Neural cell (in vitro differentiated cells): ENCODE results near the gene SMIM35. TPM values are rescaled to one million over a fixed set of nuclear protein-coding genes. Genes with fewer than 3 reads are reported as not detected.
A peak's percentile ranks its signal among the peaks of the same experiment; 100 is the strongest.

Source experiments
- H2AFZ ChIP-seq: fragments of 200-600, 300-800 bp; sonication (generic), shearing (Covaris generic); 2 replicates; pipeline ENCODE4 v1.6.0; 2014; ENCODE audit warnings: low read depth, mild to moderate bottlenecking, antibody characterized with exemption, low read length, moderate library complexity
- H3F3A ChIP-seq: fragments of 200-600 bp; shearing (Covaris generic); 2 replicates; pipeline ENCODE4 v1.6.1; 2016; ENCODE audit warnings: mild to moderate bottlenecking, moderate library complexity, mixed read lengths, antibody characterized with exemption, low read length; ENCODE audit not compliant: insufficient read depth, poor library complexity, severe bottlenecking
- H3K27ac ChIP-seq: fragments of 200-600, 300-800 bp; sonication (generic), shearing (Covaris generic); 2 replicates; pipeline ENCODE4 v1.5.1; 2014; ENCODE audit warnings: mild to moderate bottlenecking, low read length, moderate library complexity
- H3K27me3 ChIP-seq: fragments of 300-800, 200-600 bp; sonication (generic), shearing (Covaris generic); 2 replicates; pipeline ENCODE4 v1.6.0; 2014; ENCODE audit warnings: mild to moderate bottlenecking, low read depth, low read length, moderate library complexity; ENCODE audit not compliant: insufficient read depth
- H3K36me3 ChIP-seq: fragments of 300-800, 200-600 bp; sonication (generic), shearing (Covaris generic); 2 replicates; pipeline ENCODE4 v1.5.1; 2014; ENCODE audit warnings: mild to moderate bottlenecking, antibody characterized with exemption, low read length, moderate library complexity; ENCODE audit not compliant: insufficient read depth
- H3K4me2 ChIP-seq: fragments of 300-800, 200-600 bp; sonication (generic), shearing (Covaris generic); 2 replicates; pipeline ENCODE4 v1.6.0; 2014; ENCODE audit warnings: mild to moderate bottlenecking, low read length
- H3K4me3 ChIP-seq: fragments of 300-800, 200-600 bp; sonication (generic), shearing (Covaris generic); 2 replicates; pipeline ENCODE4 v1.5.1; 2014; ENCODE audit warnings: mild to moderate bottlenecking, low read length, moderate library complexity
- H3K79me2 ChIP-seq: fragments of 200-600 bp; shearing (Covaris generic); replicated peaks from 2 replicates; pipeline ENCODE4 v1.6.0; 2014; ENCODE audit warnings: mild to moderate bottlenecking, low read length, moderate library complexity; ENCODE audit not compliant: insufficient read depth
- H3K9ac ChIP-seq: fragments of 300-800, 200-600 bp; sonication (generic), shearing (Covaris generic); 2 replicates; pipeline ENCODE4 v1.6.1; 2016; ENCODE audit warnings: mild to moderate bottlenecking, low read length, mixed read lengths
- H3K9me2 ChIP-seq: fragments of 200-600 bp; shearing (Covaris generic); 2 replicates; pipeline ENCODE4 v1.6.1; 2016; ENCODE audit warnings: mild to moderate bottlenecking, low read length, mixed read lengths; ENCODE audit not compliant: insufficient read depth
- H3K9me3 ChIP-seq: fragments of 200-600, 300-800 bp; sonication (generic), shearing (Covaris generic); 2 replicates; pipeline ENCODE4 v1.6.1; 2016; ENCODE audit warnings: mild to moderate bottlenecking, mixed run types, low read length, moderate library complexity, mixed read lengths
- H4K20me1 ChIP-seq: fragments of 200-600 bp; shearing (Covaris generic); 2 replicates; pipeline ENCODE4 v1.6.1; 2016; ENCODE audit warnings: mild to moderate bottlenecking, mixed run types; ENCODE audit not compliant: insufficient read depth
- CTCF ChIP-seq: fragments of 450-650 bp; IDR thresholded peaks from 2 replicates; pipeline ENCODE4 v1.5.1; 2014; ENCODE audit warnings: antibody characterized with exemption, mild to moderate bottlenecking, moderate library complexity; ENCODE audit not compliant: poor library complexity, severe bottlenecking
- EP300 ChIP-seq: fragments of 450-650 bp; conservative IDR thresholded peaks from 2 replicates; pipeline ENCODE4 v1.6.1; 2014; ENCODE audit warnings: antibody characterized with exemption, mild to moderate bottlenecking, moderate library complexity; ENCODE audit not compliant: poor library complexity, severe bottlenecking
- EZH2 ChIP-seq: fragments of 200-600, 300-800 bp; shearing (Covaris generic), sonication (generic); IDR thresholded peaks from 2 replicates; pipeline ENCODE4 v1.6.1; 2014; ENCODE audit warnings: antibody characterized with exemption, low read length, borderline replicate concordance, mild to moderate bottlenecking; ENCODE audit not compliant: insufficient read depth, poor library complexity, severe bottlenecking
- MXI1 ChIP-seq: fragments of 450-650 bp; conservative IDR thresholded peaks from 2 replicates; pipeline ENCODE4 v1.6.1; 2014; ENCODE audit warnings: antibody characterized with exemption, mild to moderate bottlenecking; ENCODE audit not compliant: poor library complexity, severe bottlenecking
- POLR2AphosphoS5 ChIP-seq: IDR thresholded peaks from 2 replicates; pipeline ENCODE4 v1.6.1; 2012
- RAD21 ChIP-seq: fragments of 450-650 bp; conservative IDR thresholded peaks from 2 replicates; pipeline ENCODE4 v1.6.1; 2014; ENCODE audit warnings: antibody characterized with exemption, mild to moderate bottlenecking, moderate library complexity
- REST ChIP-seq: IDR thresholded peaks from 2 replicates; pipeline ENCODE4 v1.6.1; 2012; ENCODE audit warnings: borderline replicate concordance
- SMC3 ChIP-seq: fragments of 450-650 bp; conservative IDR thresholded peaks from 2 replicates; pipeline ENCODE4 v1.6.1; 2014; ENCODE audit warnings: antibody characterized with exemption, mild to moderate bottlenecking, moderate library complexity; ENCODE audit not compliant: poor library complexity
- TAF1 ChIP-seq: IDR thresholded peaks from 2 replicates; pipeline ENCODE4 v1.6.1; 2012; ENCODE audit warnings: low read depth
- polyA plus RNA-seq: library from polyadenylated mRNA; depleted of rRNA; stranded (reverse); fragments of >200 nt; gene quantifications from 2 replicates; pipeline ENCODE4 v1.2.3, GENCODE V29; 2014

SMIM35 gene
- polyA plus RNA-seq, 1 donor from 2014 or later, result not detected

GRCh38 chr11:118100691-118101232, 14.0 kb upstream of the SMIM35 start:
- H3K27me3 ChIP-seq, result no peaks in the 10 kb centered on the region
- no peaks in the 10 kb centered on the region for H3K9me3 ChIP-seq
- no peak overlapping the region for H3K9ac ChIP-seq
- no peaks in the 10 kb centered on the region for H4K20me1 ChIP-seq
- TF ChIP-seq RAD21 (no peak), TAF1 (no peak), MXI1 (no peak), POLR2AphosphoS5 (no peak), EP300 (no peak), EZH2 (no peak), SMC3 (no peak), CTCF (no peak), REST (no peak)
- no peaks in the 10 kb centered on the region for H3F3A ChIP-seq
- H2AFZ ChIP-seq, result no peak overlapping the region
- no peak overlapping the region for H3K4me2 ChIP-seq
- H3K79me2 ChIP-seq, result no peaks in the 10 kb centered on the region
- no peak overlapping the region for H3K27ac ChIP-seq
- no peaks in the 10 kb centered on the region for H3K9me2 ChIP-seq
- H3K36me3 ChIP-seq, result no peaks in the 10 kb centered on the region
- H3K4me3 ChIP-seq, result no peak overlapping the region

GRCh38 chr11:118099838-118100556, 13.2 kb upstream of the SMIM35 start:
- H3K79me2 ChIP-seq, result no peaks in the 10 kb centered on the region
- no peak overlapping the region for H3K4me2 ChIP-seq
- no peak overlapping the region for H3K4me3 ChIP-seq
- H3K9ac ChIP-seq, result peak overlapping the region; percentile 9
- no peaks in the 10 kb centered on the region for H3K9me2 ChIP-seq
- no peak overlapping the region for H3K27ac ChIP-seq
- no peaks in the 10 kb centered on the region for H3K27me3 ChIP-seq
- no peak for TF ChIP-seq RAD21
- no peak for TF ChIP-seq TAF1
- TF ChIP-seq REST, result no peak
- no peak for TF ChIP-seq POLR2AphosphoS5
- TF ChIP-seq MXI1, result no peak
- TF ChIP-seq EP300, result no peak
- no peak for TF ChIP-seq EZH2
- TF ChIP-seq CTCF, result no peak
- no peak for TF ChIP-seq SMC3
- no peaks in the 10 kb centered on the region for H3K9me3 ChIP-seq
- no peaks in the 10 kb centered on the region for H3K36me3 ChIP-seq
- no peaks in the 10 kb centered on the region for H3F3A ChIP-seq
- no peaks in the 10 kb centered on the region for H4K20me1 ChIP-seq
- no peak overlapping the region for H2AFZ ChIP-seq
